ENCODE results near the gene ATP9B.

ATP9B gene

GRCh38 chr18:79317703-79318102 is 248.5 kb downstream of the ATP9B start:
- TF ChIP-seq ZFX (IDR thresholded peaks at IDR 0.05; ENCODE audit: borderline replicate concordance) (no peak), CTCF (IDR thresholded peaks at IDR 0.05) (no peak)
- H3K27ac ChIP-seq, result no peak overlapping the region

GRCh38 chr18:79318142-79318673 is 249.0 kb downstream of the ATP9B start:
- TF ChIP-seq CTCF (IDR thresholded peaks at IDR 0.05) (no peak), ZFX (IDR thresholded peaks at IDR 0.05; ENCODE audit: borderline replicate concordance) (no peak)
- H3K27ac ChIP-seq, result no peak overlapping the region

GRCh38 chr18:79320216-79320850 is 251.1 kb downstream of the ATP9B start:
- H3K27ac ChIP-seq, result no peak overlapping the region
- no peak for TF ChIP-seq CTCF (IDR thresholded peaks at IDR 0.05)
- TF ChIP-seq ZFX (IDR thresholded peaks at IDR 0.05; ENCODE audit: borderline replicate concordance), result no peak

GRCh38 chr18:79321625-79322405 is 252.6 kb downstream of the ATP9B start:
- H3K27ac ChIP-seq, result no peak overlapping the region
- TF ChIP-seq CTCF (IDR thresholded peaks at IDR 0.05), result no peak

GRCh38 chr18:79322441-79322840 is 253.2 kb downstream of the ATP9B start:
- H3K27ac ChIP-seq, result no peak overlapping the region
- TF ChIP-seq CTCF (IDR thresholded peaks at IDR 0.05) (no peak), ZFX (IDR thresholded peaks at IDR 0.05; ENCODE audit: borderline replicate concordance) (no peak)

GRCh38 chr18:79323471-79323870 is 254.3 kb downstream of the ATP9B start:
- no peak for TF ChIP-seq ZFX (IDR thresholded peaks at IDR 0.05; ENCODE audit: borderline replicate concordance)
- no peak for TF ChIP-seq CTCF (IDR thresholded peaks at IDR 0.05)
- H3K27ac ChIP-seq, result no peak overlapping the region
